NCI-H2029 (cell line): Measurements from ENCODE around the gene TDRD10.

Experiments
- DNase-seq: peaks from one replicate; lab custom pipeline; 2025; lab: John Stamatoyannopoulos, UW

The TDRD10 gene

GRCh38 chr1:154553056-154554030 lies 51.3 kb downstream of the TDRD10 start:
- DNase-seq = no peak

- DNase-seq = no peak
Observed at GRCh38 chr1:154556422-154556821, 54.4 kb downstream of the TDRD10 start.

GRCh38 chr1:154557248-154557938 lies 55.4 kb downstream of the TDRD10 start:
- DNase-seq = no peak

GRCh38 chr1:154557939-154558719 lies 56.1 kb downstream of the TDRD10 start, which contains the start of gene UBE2Q1:
TSS of gene UBE2Q1 (minus strand) at chr1:154558662. CDS start at chr1:154558553, 109 bp downstream.
- no peak for DNase-seq

- peak; percentile 97 for DNase-seq
Observed at GRCh38 chr1:154558720-154559465, 56.9 kb downstream of the TDRD10 start.

- peak; percentile 86 for DNase-seq
Observed at GRCh38 chr1:154559466-154560044, 57.5 kb downstream of the TDRD10 start.

- no peak for DNase-seq
Observed at GRCh38 chr1:154565876-154566275, 63.9 kb downstream of the TDRD10 start.

GRCh38 chr1:154567386-154568156 lies 65.6 kb downstream of the TDRD10 start, which contains the start of gene CHRNB2:
TSS of gene CHRNB2 (plus strand) at chr1:154567778. CDS start at chr1:154568045, 267 bp downstream.
- DNase-seq = peak; percentile 48

GRCh38 chr1:154568157-154568815 lies 66.3 kb downstream of the TDRD10 start:
- DNase-seq = no peak

GRCh38 chr1:154571244-154571963 lies 69.4 kb downstream of the TDRD10 start:
- DNase-seq = no peak

- DNase-seq = no peak
Observed at GRCh38 chr1:154571964-154572288, 69.9 kb downstream of the TDRD10 start.

- no peak for DNase-seq
Observed at GRCh38 chr1:154572468-154573167, 70.6 kb downstream of the TDRD10 start.

GRCh38 chr1:154573168-154573510 lies 71.1 kb downstream of the TDRD10 start:
- no peak for DNase-seq

- peak; percentile 64 for DNase-seq
Observed at GRCh38 chr1:154574716-154575115, 72.7 kb downstream of the TDRD10 start.

GRCh38 chr1:154575147-154575927 lies 73.3 kb downstream of the TDRD10 start:
- no peak for DNase-seq

GRCh38 chr1:154575951-154576566 lies 74.0 kb downstream of the TDRD10 start:
- DNase-seq = no peak

- DNase-seq = no peak
Observed at GRCh38 chr1:154577346-154578057, 75.5 kb downstream of the TDRD10 start.
